OCI-LY7 (cell line): ENCODE measurements around the gene CXorf51A. TPM values are rescaled to one million over a fixed set of nuclear protein-coding genes. Genes with fewer than 3 reads are reported as not detected.
"Not testable (repeated sequence)": the region's sequence is repeated elsewhere in the genome, so short reads cannot be mapped to it uniquely, and the experiment has no call there.

Experiments used
- Bru-seq: library from RNA; stranded (reverse); fragments of 400-500 nt; gene quantifications from one replicate; lab custom pipeline; 2021; lab: Mats Ljungman, UMichigan
- BruChase-seq, 2 experiments: library from RNA; stranded (reverse); fragments of 400-500 nt; gene quantifications; one replicate each; lab custom pipeline; 2021; lab: Mats Ljungman, UMichigan
- BruUV-seq: library from RNA; stranded (reverse); fragments of 400-500 nt; replicated peaks from 2 replicates; lab custom pipeline; 2021; lab: Mats Ljungman, UMichigan
- CTCF ChIA-PET: fragments of 300-600 bp; sonication (Branson Sonifier 250); formaldehyde crosslinking; loops from one replicate; lab custom pipeline; 2022; ENCODE audit warnings: antibody characterized with exemption; ENCODE audit not compliant: unreplicated experiment; lab: Charles Lee
- POLR2A ChIA-PET: fragments of 300-600 bp; sonication (Branson Sonifier 250); formaldehyde crosslinking; loops from one replicate; lab custom pipeline; 2022; ENCODE audit warnings: antibody characterized with exemption; lab: Charles Lee
- DNase-seq: peaks from one replicate; pipeline ENCODE4 v3.0.0-alpha.2; 2015; ENCODE audit warnings: low spot score
- H2AFZ ChIP-seq: fragments of 200-600 bp; sonication (generic), shearing (Covaris generic); 2 replicates; pipeline ENCODE4 v1.6.1; 2014; ENCODE audit warnings: mild to moderate bottlenecking, antibody characterized with exemption, low read length, moderate library complexity
- H3K27ac ChIP-seq: fragments of 200-600 bp; sonication (generic); 2 replicates; pipeline ENCODE4 v1.5.1; 2014; ENCODE audit warnings: mixed run types, low read depth, mild to moderate bottlenecking, moderate library complexity, low read length, inconsistent platforms; ENCODE audit not compliant: poor library complexity, severe bottlenecking
- H3K36me3 ChIP-seq: fragments of 200-600 bp; sonication (generic); 2 replicates; pipeline ENCODE4 v1.6.1; 2014; ENCODE audit warnings: mild to moderate bottlenecking, antibody characterized with exemption, low read length, moderate library complexity, mixed read lengths; ENCODE audit not compliant: insufficient read depth
- H3K4me1 ChIP-seq: fragments of 200-600 bp; sonication (generic); 2 replicates; pipeline ENCODE4 v1.5.1; 2014; ENCODE audit warnings: mild to moderate bottlenecking, low read length; ENCODE audit not compliant: insufficient read depth, poor library complexity, severe bottlenecking
- H3K4me2 ChIP-seq: fragments of 200-600 bp; sonication (generic); 2 replicates; pipeline ENCODE4 v1.6.1; 2014; ENCODE audit warnings: mild to moderate bottlenecking, low read length
- H3K4me3 ChIP-seq: fragments of 200-600 bp; sonication (generic); 2 replicates; pipeline ENCODE4 v1.5.1; 2014; ENCODE audit warnings: mild to moderate bottlenecking, low read depth, low read length; ENCODE audit not compliant: poor library complexity, severe bottlenecking
- H3K79me2 ChIP-seq: fragments of 200-600 bp; sonication (generic); 2 replicates; pipeline ENCODE4 v1.6.1; 2016; ENCODE audit warnings: low read depth, mild to moderate bottlenecking, low read length, moderate library complexity, mixed read lengths; ENCODE audit not compliant: insufficient read depth
- H3K9me2 ChIP-seq: fragments of 200-600 bp; sonication (generic); 2 replicates; pipeline ENCODE4 v1.6.1; 2016; ENCODE audit warnings: mild to moderate bottlenecking, low read length, mixed read lengths; ENCODE audit not compliant: insufficient read depth
- H3K9me3 ChIP-seq: fragments of 200-600 bp; sonication (generic); 2 replicates; pipeline ENCODE4 v1.6.1; 2014; ENCODE audit warnings: mild to moderate bottlenecking, mixed run types, low read length, mixed read lengths
- H4K20me1 ChIP-seq: fragments of 200-600 bp; sonication (generic); 2 replicates; pipeline ENCODE4 v1.6.1; 2014; ENCODE audit warnings: mild to moderate bottlenecking, antibody characterized with exemption, low read length, moderate library complexity, mixed read lengths; ENCODE audit not compliant: insufficient read depth
- CTCF ChIP-seq: fragments of 200-600 bp; sonication (generic); conservative IDR thresholded peaks from 2 replicates; pipeline ENCODE4 v1.5.1; 2014; ENCODE audit warnings: mild to moderate bottlenecking, antibody characterized with exemption, low read length, moderate library complexity, mixed read lengths
- EZH2phosphoT487 ChIP-seq: fragments of 200-600 bp; sonication (generic); IDR thresholded peaks from 2 replicates; pipeline ENCODE4 v1.6.1; 2018; ENCODE audit warnings: low read depth, borderline replicate concordance, mild to moderate bottlenecking, mixed run types, antibody characterized with exemption, low read length, moderate library complexity, mixed read lengths
- intact Hi-C: fragments of 100-400 bp; cut with micrococcal nuclease; formaldehyde crosslinking; loops from one replicate; pipeline ENCODE4 v1.10.0; 2022; ENCODE audit not compliant: unreplicated experiment
- long read RNA-seq: library from polyadenylated mRNA; stranded (forward); transcript quantifications from one replicate; pipeline ENCODE4 v2.0.0, GENCODE V29; 2022
- total RNA-seq, 2 experiments: library from RNA; depleted of rRNA in 1 of 2; stranded (reverse); fragments of >200 nt in 1 of 2; shearing (Covaris generic) in 1 of 2; gene quantifications; 2 replicates each; pipeline ENCODE4 v1.2.3, GENCODE V29; 2014 to 2022

The CXorf51A gene
- not detected in 2 replicates for total RNA-seq (2014; rRNA removed; shearing (Covaris generic))
- total RNA-seq (2022) = not detected in 2 replicates
- Bru-seq, nascent RNA = not detected
- BruChase-seq, experiment 1, labeled RNA remaining after a 6-hour chase = not detected
- BruChase-seq, experiment 2, labeled RNA remaining after a 2-hour chase = not detected
- long read RNA-seq = 0 reads

GRCh38 chrX:146814644-146815043 lies at the start of gene CXorf51A:
TSS of gene CXorf51A (minus strand) at chrX:146814744. CDS start at chrX:146814723, 21 bp downstream.
- H3K9me2 ChIP-seq, H3K36me3 ChIP-seq, H3K9me3 ChIP-seq, POLR2A ChIA-PET, H3K4me3 ChIP-seq, BruUV-seq, H3K79me2 ChIP-seq, DNase-seq, CTCF ChIA-PET, H4K20me1 ChIP-seq, H3K4me2 ChIP-seq, H3K27ac ChIP-seq, intact Hi-C loops, H2AFZ ChIP-seq, H3K4me1 ChIP-seq: not testable (repeated sequence)

GRCh38 chrX:146863566-146863965 lies 49.0 kb upstream of the CXorf51A start:
- Histone ChIP-seq H3K36me3 (no peaks in the 10 kb centered on the region), H3K9me2 (no peaks in the 10 kb centered on the region), H4K20me1 (no peaks in the 10 kb centered on the region), H3K79me2 (no peaks in the 10 kb centered on the region), H3K9me3 (no peaks in the 10 kb centered on the region), H2AFZ (no peak overlapping the region), H3K4me3 (no peak overlapping the region), H3K27ac (no peak overlapping the region), H3K4me2 (no peak overlapping the region), H3K4me1 (no peaks in the 10 kb centered on the region)
- peak; percentile 37 for DNase-seq
- TF ChIP-seq EZH2phosphoT487 = no peak
- TF ChIP-seq CTCF = no peak
- no TSS peak for BruUV-seq
- ChIA-PET CTCF (no interaction called here), POLR2A (no interaction called here)
- intact Hi-C loops = no loop called here

GRCh38 chrX:146854281-146854680 lies 39.7 kb upstream of the CXorf51A start:
- Histone ChIP-seq H3K27ac (no peak overlapping the region), H3K9me2 (no peaks in the 10 kb centered on the region), H3K9me3 (no peaks in the 10 kb centered on the region), H3K79me2 (no peaks in the 10 kb centered on the region), H4K20me1 (no peaks in the 10 kb centered on the region), H2AFZ (no peak overlapping the region), H3K4me3 (no peak overlapping the region), H3K4me1 (no peaks in the 10 kb centered on the region), H3K36me3 (no peaks in the 10 kb centered on the region), H3K4me2 (no peak overlapping the region)
- intact Hi-C loops = no loop called here
- ChIA-PET POLR2A (no interaction called here), CTCF (no interaction called here)
- no peak for DNase-seq
- TF ChIP-seq CTCF (no peak), EZH2phosphoT487 (no peak)
- BruUV-seq = no TSS peak
